A549 (cell line): ENCODE data around the gene ACACA.

Experiments
- CHD2 ChIP-seq: fragments of 150-350 bp; IDR thresholded peaks from 2 replicates; pipeline ENCODE4 v1.6.1; 2014; ENCODE audit warnings: low read length; ENCODE audit not compliant: partially characterized antibody
- CHD4 ChIP-seq: fragments of 200-600 bp; sonication (generic); IDR thresholded peaks from 2 replicates; pipeline ENCODE4 v1.6.1; 2016; ENCODE audit warnings: antibody characterized with exemption, mild to moderate bottlenecking, borderline replicate concordance
- EP300 ChIP-seq, 2 experiments: fragments of >200 bp; sonication (Bioruptor Twin); formaldehyde crosslinking; IDR thresholded peaks; 2 replicates in 1 of 2; 3 replicates in 1 of 2; pipeline ENCODE4 v1.6.1; 2016 to 2017
- FOSL2 ChIP-seq, 2 experiments: fragments of 450-650 bp in 1 of 2; fragments of >200 bp in 1 of 2; sonication (Bioruptor Twin) in 1 of 2; formaldehyde crosslinking; IDR thresholded peaks; 2 replicates each; pipeline versions ENCODE4 v1.5.0 to v1.6.1; 2016 to 2020; ENCODE audit warnings: mild to moderate bottlenecking in 1 of 2, moderate library complexity in 1 of 2
- RAD21 ChIP-seq, 2 experiments: fragments of >200 bp in 1 of 2; sonication (Bioruptor Twin) in 1 of 2; formaldehyde crosslinking in 1 of 2; IDR thresholded peaks in 1 of 2; conservative IDR thresholded peaks in 1 of 2; 2 replicates in 1 of 2; 3 replicates in 1 of 2; pipeline ENCODE4 v1.6.1; 2012 to 2018; ENCODE audit warnings: inconsistent platforms in 1 of 2
- ZFP36 ChIP-seq: fragments of 450-650 bp; IDR thresholded peaks from 2 replicates; pipeline ENCODE4 v1.6.1; 2014; ENCODE audit warnings: borderline replicate concordance; ENCODE audit not compliant: partially characterized antibody
- TF ChIP-seq, protein P1 (sequence below): fragments of >200 bp; sonication (Bioruptor Twin); formaldehyde crosslinking; IDR thresholded peaks from 3 replicates; pipeline ENCODE4 v1.5.1; 2016
- TF ChIP-seq, protein P2 (sequence below): fragments of 450-650 bp; IDR thresholded peaks from 2 replicates; pipeline ENCODE4 v1.6.1; 2014; ENCODE audit warnings: antibody characterized with exemption
- TF ChIP-seq, protein P3 (sequence below): IDR thresholded peaks from 2 replicates; pipeline ENCODE4 v1.6.1; 2012
- TF ChIP-seq, protein P4 (sequence below): fragments of 250-450 bp; sonication (Bioruptor Pico); IDR thresholded peaks from 2 replicates; pipeline ENCODE4 v1.5.0; 2021; ENCODE audit warnings: mild to moderate bottlenecking, moderate library complexity, borderline replicate concordance

DNA sequence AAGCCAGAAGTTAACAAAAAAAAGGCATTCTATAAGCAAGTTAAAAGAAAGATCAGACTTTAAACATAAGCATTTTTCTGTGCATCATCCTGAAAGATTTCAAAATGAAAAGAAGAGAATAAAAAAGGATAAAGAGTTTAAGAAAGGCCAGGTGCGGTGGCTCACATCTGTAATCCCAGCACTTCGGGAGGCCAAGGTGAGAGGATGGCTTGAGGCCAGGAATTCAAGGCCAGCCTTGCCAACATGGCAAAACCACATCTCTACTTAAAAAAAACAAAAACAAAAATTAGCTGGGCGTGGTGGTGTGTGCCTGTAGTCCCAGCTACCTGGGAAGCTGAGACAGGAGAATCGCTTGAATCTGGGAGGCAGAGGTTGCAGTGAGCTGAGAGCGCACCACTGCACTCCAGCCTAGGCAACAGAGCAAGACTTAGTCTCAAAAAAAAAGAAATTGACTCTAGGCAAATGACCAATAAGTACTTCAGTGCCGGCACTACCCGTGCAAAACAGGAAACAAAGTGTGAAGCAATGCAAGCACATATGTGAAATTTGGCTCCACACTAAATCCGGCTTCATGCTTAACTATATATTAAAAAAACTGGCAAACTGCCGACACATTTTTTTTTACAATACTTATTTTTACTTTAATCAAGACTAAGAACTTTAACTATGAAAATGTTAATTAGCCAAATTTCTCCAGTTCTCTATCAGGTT, 114.1 kb downstream of the ACACA start:
- TF ChIP-seq, protein P1, sequence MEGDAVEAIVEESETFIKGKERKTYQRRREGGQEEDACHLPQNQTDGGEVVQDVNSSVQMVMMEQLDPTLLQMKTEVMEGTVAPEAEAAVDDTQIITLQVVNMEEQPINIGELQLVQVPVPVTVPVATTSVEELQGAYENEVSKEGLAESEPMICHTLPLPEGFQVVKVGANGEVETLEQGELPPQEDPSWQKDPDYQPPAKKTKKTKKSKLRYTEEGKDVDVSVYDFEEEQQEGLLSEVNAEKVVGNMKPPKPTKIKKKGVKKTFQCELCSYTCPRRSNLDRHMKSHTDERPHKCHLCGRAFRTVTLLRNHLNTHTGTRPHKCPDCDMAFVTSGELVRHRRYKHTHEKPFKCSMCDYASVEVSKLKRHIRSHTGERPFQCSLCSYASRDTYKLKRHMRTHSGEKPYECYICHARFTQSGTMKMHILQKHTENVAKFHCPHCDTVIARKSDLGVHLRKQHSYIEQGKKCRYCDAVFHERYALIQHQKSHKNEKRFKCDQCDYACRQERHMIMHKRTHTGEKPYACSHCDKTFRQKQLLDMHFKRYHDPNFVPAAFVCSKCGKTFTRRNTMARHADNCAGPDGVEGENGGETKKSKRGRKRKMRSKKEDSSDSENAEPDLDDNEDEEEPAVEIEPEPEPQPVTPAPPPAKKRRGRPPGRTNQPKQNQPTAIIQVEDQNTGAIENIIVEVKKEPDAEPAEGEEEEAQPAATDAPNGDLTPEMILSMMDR, result no peak
- TF ChIP-seq CHD4, result no peak
- TF ChIP-seq, protein P2, sequence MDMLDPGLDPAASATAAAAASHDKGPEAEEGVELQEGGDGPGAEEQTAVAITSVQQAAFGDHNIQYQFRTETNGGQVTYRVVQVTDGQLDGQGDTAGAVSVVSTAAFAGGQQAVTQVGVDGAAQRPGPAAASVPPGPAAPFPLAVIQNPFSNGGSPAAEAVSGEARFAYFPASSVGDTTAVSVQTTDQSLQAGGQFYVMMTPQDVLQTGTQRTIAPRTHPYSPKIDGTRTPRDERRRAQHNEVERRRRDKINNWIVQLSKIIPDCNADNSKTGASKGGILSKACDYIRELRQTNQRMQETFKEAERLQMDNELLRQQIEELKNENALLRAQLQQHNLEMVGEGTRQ, result no peak
- TF ChIP-seq, protein P3, sequence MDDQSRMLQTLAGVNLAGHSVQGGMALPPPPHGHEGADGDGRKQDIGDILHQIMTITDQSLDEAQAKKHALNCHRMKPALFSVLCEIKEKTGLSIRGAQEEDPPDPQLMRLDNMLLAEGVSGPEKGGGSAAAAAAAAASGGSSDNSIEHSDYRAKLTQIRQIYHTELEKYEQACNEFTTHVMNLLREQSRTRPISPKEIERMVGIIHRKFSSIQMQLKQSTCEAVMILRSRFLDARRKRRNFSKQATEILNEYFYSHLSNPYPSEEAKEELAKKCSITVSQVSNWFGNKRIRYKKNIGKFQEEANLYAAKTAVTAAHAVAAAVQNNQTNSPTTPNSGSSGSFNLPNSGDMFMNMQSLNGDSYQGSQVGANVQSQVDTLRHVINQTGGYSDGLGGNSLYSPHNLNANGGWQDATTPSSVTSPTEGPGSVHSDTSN, result no peak
- TF ChIP-seq, protein P4, sequence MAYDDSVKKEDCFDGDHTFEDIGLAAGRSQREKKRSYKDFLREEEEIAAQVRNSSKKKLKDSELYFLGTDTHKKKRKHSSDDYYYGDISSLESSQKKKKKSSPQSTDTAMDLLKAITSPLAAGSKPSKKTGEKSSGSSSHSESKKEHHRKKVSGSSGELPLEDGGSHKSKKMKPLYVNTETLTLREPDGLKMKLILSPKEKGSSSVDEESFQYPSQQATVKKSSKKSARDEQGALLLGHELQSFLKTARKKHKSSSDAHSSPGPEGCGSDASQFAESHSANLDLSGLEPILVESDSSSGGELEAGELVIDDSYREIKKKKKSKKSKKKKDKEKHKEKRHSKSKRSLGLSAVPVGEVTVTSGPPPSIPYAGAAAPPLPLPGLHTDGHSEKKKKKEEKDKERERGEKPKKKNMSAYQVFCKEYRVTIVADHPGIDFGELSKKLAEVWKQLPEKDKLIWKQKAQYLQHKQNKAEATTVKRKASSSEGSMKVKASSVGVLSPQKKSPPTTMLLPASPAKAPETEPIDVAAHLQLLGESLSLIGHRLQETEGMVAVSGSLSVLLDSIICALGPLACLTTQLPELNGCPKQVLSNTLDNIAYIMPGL (CRISPR knock-in tag), result no peak
- TF ChIP-seq EP300 (IDR thresholded peaks at IDR 0.05), result no peak
- no peak for TF ChIP-seq FOSL2 (IDR thresholded peaks at IDR 0.05)
- TF ChIP-seq FOSL2 (CRISPR knock-in tag; IDR thresholded peaks at IDR 0.05), result no peak
- TF ChIP-seq CHD2, result no peak
- no peak for TF ChIP-seq RAD21 (conservative IDR thresholded peaks at IDR 0.05 in 1 of 2, IDR thresholded peaks at IDR 0.05 in 1 of 2)
- no peak for TF ChIP-seq ZFP36
